Keratinocyte (primary cell): Measurements from ENCODE around the gene CCDC116. TPM values are rescaled to one million over a fixed set of nuclear protein-coding genes. Genes with fewer than 3 reads are reported as not detected.

Experiments
- DNase-seq: peaks from one replicate; pipeline ENCODE4 v3.0.0-alpha.2; 2011; ENCODE audit warnings: low read depth, missing footprints, low spot score
- FAIRE-seq: peaks from 2 replicates; lab custom pipeline; 2011; peaks lifted over from hg19 to GRCh38; lab: Jason Lieb, UNC
- H2AFZ ChIP-seq: 2 replicates; pipeline ENCODE4 v1.6.0; 2012; ENCODE audit warnings: low read length, control low read depth, inconsistent platforms; ENCODE audit not compliant: control insufficient read depth
- H3K27ac ChIP-seq: 2 replicates; pipeline ENCODE4 v1.5.1; 2011; ENCODE audit warnings: low read length; ENCODE audit not compliant: control insufficient read depth, insufficient read depth
- H3K27me3 ChIP-seq: 3 replicates; pipeline ENCODE4 v1.6.0; 2011; ENCODE audit warnings: low read length; ENCODE audit not compliant: control insufficient read depth, insufficient read depth; ENCODE audit errors: extremely low read depth
- H3K36me3 ChIP-seq, 2 experiments: 2 replicates in 1 of 2; 3 replicates in 1 of 2; pipeline ENCODE4 v1.5.1; 2011; ENCODE audit warnings: low read length in 2 of 2, mild to moderate bottlenecking in 1 of 2; ENCODE audit not compliant: control insufficient read depth in 2 of 2, insufficient read depth in 2 of 2; ENCODE audit errors: extremely low read depth in 1 of 2
- H3K4me1 ChIP-seq: 3 replicates; pipeline ENCODE4 v1.5.1; 2011; ENCODE audit warnings: low read length; ENCODE audit not compliant: control insufficient read depth, insufficient read depth; ENCODE audit errors: extremely low read depth
- H3K4me2 ChIP-seq: 3 replicates; pipeline ENCODE4 v1.6.0; 2011; ENCODE audit warnings: low read depth, low read length; ENCODE audit not compliant: control insufficient read depth, insufficient read depth; ENCODE audit errors: extremely low read depth
- H3K4me3 ChIP-seq, 3 experiments: fragments of 200-600 bp in 1 of 3; sonication (generic) in 1 of 3; 2 replicates in 2 of 3; 3 replicates in 1 of 3; pipeline ENCODE4 v1.5.1; 2011 to 2016; ENCODE audit warnings: low read length in 3 of 3, mild to moderate bottlenecking in 3 of 3, control low read depth in 2 of 3, inconsistent platforms in 1 of 3, low read depth in 1 of 3, mixed read lengths in 1 of 3, mixed run types in 1 of 3, moderate library complexity in 1 of 3; ENCODE audit not compliant: control insufficient read depth in 2 of 3, insufficient read depth in 2 of 3; ENCODE audit errors: extremely low read depth in 1 of 3
- H3K79me2 ChIP-seq: 2 replicates; pipeline ENCODE4 v1.6.0; 2012; ENCODE audit warnings: low read length; ENCODE audit not compliant: control insufficient read depth, insufficient read depth
- H3K9ac ChIP-seq: 3 replicates; pipeline ENCODE4 v1.6.0; 2011; ENCODE audit warnings: low read length; ENCODE audit not compliant: control insufficient read depth, insufficient read depth; ENCODE audit errors: extremely low read depth
- H3K9me1 ChIP-seq: 3 replicates; pipeline ENCODE4 v1.6.0; 2011; ENCODE audit warnings: low read length; ENCODE audit not compliant: control insufficient read depth, insufficient read depth; ENCODE audit errors: extremely low read depth
- H3K9me3 ChIP-seq: 2 replicates; pipeline ENCODE4 v1.5.1; 2012; ENCODE audit warnings: low read depth, low read length; ENCODE audit not compliant: control insufficient read depth
- H4K20me1 ChIP-seq: 3 replicates; pipeline ENCODE4 v1.6.0; 2011; ENCODE audit warnings: low read length; ENCODE audit not compliant: control insufficient read depth, insufficient read depth; ENCODE audit errors: extremely low read depth
- EZH2 ChIP-seq: IDR thresholded peaks from one replicate; pipeline ENCODE4 v1.6.1; 2012; ENCODE audit warnings: inconsistent platforms, mild to moderate bottlenecking, low read length, moderate library complexity
- dilution Hi-C: fragments of 300-500 bp; cut with MboI; formaldehyde crosslinking; loops from one replicate; pipeline ENCODE4 v1.7.0; 2020; ENCODE audit warnings: low sequenced_read_pairs; ENCODE audit not compliant: extremely low pct_ligation_motif_present
- polyA plus RNA-seq, 5 experiments: library from polyadenylated mRNA; depleted of rRNA in 3 of 5; stranded (reverse) in 3 of 5; stranded (forward) in 1 of 5; unstranded in 1 of 5; fragments of >200 nt; gene quantifications; 1 replicate in 1 of 5; 2 replicates in 3 of 5; 3 replicates in 1 of 5; pipeline versions ENCODE4 v1.2.1 to v1.2.3, GENCODE V29; 2011 to 2012; ENCODE audit warnings: missing spikeins in 2 of 5, low read depth in 1 of 5, low replicate concordance in 1 of 5
- TF ChIP-seq, protein P1 (sequence below), 3 experiments: IDR thresholded peaks in 1 of 3; conservative IDR thresholded peaks in 1 of 3; optimal IDR thresholded peaks in 1 of 3; 2 replicates in 2 of 3; 3 replicates in 1 of 3; pipeline versions ENCODE3 to v1.5.1; 2011; ENCODE audit warnings: low read length in 3 of 3, mild to moderate bottlenecking in 3 of 3, moderate library complexity in 2 of 3, control low read depth in 1 of 3, inconsistent platforms in 1 of 3; ENCODE audit not compliant: insufficient read depth in 2 of 3; ENCODE audit errors: extremely low read depth in 1 of 3

The CCDC116 gene
- polyA plus RNA-seq, 1 donor (not counting 4 experiments of a cell fraction or from before 2014, with no cell fraction given) = 0.03 TPM

DNA sequence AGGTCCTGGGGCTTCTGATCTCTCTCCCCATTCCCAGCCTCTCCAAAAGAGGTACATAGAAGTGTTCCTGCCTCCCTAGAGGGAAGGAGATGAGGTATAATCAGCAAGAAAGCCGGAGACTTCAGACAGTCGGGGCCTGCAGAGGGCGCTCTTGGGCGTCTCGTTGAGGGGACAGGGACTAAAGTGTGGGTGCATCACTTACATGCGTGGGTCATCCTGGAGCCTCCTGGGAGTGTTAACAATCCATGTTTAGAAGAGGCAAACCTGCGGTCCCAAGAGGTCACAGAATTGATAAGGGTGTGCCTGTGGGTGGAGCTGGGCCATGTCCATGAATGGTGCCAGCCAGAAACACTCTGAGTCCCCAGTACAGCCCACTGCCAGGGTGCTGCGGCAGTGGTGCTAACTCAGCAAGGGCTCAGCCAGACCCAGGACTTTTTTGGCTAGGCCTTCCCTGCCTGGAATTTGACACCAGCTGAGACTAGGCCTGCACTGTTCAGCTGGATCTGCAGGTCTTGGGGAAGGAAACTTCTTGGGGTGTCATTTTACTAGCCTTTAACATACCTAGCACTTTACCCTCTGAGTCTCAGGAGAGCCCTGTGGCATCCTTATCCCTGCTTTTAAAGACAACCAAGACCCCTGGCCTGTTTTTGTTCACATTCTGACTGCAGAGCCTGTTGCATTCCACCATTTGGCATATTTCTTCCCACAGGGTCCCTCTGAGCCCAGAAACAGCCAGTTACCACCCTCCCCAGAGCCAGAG, 8.3 kb upstream of the CCDC116 start:
- no peaks in the 10 kb centered on the region for H3K9me3 ChIP-seq
- TF ChIP-seq, protein P1, sequence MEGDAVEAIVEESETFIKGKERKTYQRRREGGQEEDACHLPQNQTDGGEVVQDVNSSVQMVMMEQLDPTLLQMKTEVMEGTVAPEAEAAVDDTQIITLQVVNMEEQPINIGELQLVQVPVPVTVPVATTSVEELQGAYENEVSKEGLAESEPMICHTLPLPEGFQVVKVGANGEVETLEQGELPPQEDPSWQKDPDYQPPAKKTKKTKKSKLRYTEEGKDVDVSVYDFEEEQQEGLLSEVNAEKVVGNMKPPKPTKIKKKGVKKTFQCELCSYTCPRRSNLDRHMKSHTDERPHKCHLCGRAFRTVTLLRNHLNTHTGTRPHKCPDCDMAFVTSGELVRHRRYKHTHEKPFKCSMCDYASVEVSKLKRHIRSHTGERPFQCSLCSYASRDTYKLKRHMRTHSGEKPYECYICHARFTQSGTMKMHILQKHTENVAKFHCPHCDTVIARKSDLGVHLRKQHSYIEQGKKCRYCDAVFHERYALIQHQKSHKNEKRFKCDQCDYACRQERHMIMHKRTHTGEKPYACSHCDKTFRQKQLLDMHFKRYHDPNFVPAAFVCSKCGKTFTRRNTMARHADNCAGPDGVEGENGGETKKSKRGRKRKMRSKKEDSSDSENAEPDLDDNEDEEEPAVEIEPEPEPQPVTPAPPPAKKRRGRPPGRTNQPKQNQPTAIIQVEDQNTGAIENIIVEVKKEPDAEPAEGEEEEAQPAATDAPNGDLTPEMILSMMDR (optimal IDR thresholded peaks at IDR 0.05 in 1 of 3, IDR thresholded peaks at IDR 0.05 in 1 of 3, conservative IDR thresholded peaks at IDR 0.05 in 1 of 3; ENCODE audit: extremely low read depth in 1 of 3, insufficient read depth in 2 of 3, low read length in 3 of 3) = peak; percentile 73 to 82 (median 76)
- no peak for TF ChIP-seq EZH2
- H3K9me1 ChIP-seq = peaks cover 5% of the 10 kb centered on the region
- no peak overlapping the region for H3K27ac ChIP-seq
- peaks cover 62% of the 10 kb centered on the region for H3K79me2 ChIP-seq
- dilution Hi-C loops = no loop called here
- peaks cover 11 to 31% of the 10 kb centered on the region in 2 experiments for H3K36me3 ChIP-seq
- H3K4me2 ChIP-seq = no peak overlapping the region
- no peak overlapping the region for H3K4me3 ChIP-seq
- peaks cover 24% of the 10 kb centered on the region for H4K20me1 ChIP-seq
- peaks cover 14% of the 10 kb centered on the region for H3K4me1 ChIP-seq
- no peak overlapping the region for H2AFZ ChIP-seq
- DNase-seq (no peak), FAIRE-seq (no peak)
- no peaks in the 10 kb centered on the region for H3K27me3 ChIP-seq
- H3K9ac ChIP-seq = no peak overlapping the region

DNA sequence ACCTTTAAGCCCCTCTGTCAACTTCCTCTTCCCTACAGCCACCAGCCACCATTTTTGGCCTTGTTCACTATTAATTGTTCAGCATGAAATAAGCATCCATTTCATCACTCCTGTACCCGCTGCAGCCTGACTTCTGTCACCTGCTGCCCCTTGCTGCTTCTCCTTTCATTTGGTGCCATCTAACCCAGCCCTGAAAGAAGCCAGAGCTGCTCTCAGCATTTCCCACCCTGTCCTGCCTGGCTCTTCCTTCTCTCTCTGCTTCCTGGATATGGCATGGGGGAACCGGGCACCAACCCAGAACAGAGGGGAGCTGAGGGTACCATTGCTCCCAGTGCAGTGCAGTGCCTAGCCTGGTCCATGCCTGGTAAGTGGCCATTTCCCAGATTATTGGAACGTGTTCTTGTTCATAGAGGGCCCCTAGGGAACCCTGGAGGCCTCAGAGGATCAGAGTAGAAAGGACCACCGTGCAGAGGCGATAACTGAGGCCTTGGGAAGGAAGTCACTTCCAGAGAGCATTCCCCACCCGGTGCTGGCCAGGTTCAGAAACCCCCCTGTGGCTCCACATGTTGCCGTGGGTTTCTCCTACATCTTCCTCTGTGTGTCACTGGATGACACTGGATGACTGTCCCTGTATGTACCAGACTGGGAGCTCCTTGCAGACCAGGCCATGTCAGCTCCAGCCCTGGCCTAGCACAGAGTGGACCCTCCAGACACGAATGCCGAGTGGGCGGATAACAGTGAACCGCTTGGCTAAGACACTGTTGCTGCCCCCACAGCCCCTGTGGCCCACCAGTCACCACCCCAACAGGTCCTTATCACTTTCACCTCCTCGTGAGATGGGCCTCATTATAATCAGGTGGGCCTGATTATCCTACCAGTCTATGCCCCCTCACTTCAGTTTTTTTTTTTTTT, 7.4 kb upstream of the CCDC116 start:
- DNase-seq = no peak
- H3K9me1 ChIP-seq = peaks cover 5% of the 10 kb centered on the region
- no peaks in the 10 kb centered on the region for H3K9me3 ChIP-seq
- peaks cover 24% of the 10 kb centered on the region for H4K20me1 ChIP-seq
- H3K4me1 ChIP-seq = peaks cover 14% of the 10 kb centered on the region
- no peak overlapping the region for H3K9ac ChIP-seq
- H3K4me3 ChIP-seq = no peak overlapping the region
- H2AFZ ChIP-seq = no peak overlapping the region
- FAIRE-seq = no peak
- TF ChIP-seq, protein P1 (optimal IDR thresholded peaks at IDR 0.05 in 1 of 3, IDR thresholded peaks at IDR 0.05 in 1 of 3, conservative IDR thresholded peaks at IDR 0.05 in 1 of 3; ENCODE audit: extremely low read depth in 1 of 3, insufficient read depth in 2 of 3, low read length in 3 of 3) = no peak
- TF ChIP-seq EZH2 = no peak
- no peaks in the 10 kb centered on the region for H3K27me3 ChIP-seq
- peaks cover 59% of the 10 kb centered on the region for H3K79me2 ChIP-seq
- no peak overlapping the region for H3K4me2 ChIP-seq
- dilution Hi-C loops = no loop called here
- no peak overlapping the region for H3K27ac ChIP-seq
- peaks cover 11 to 26% of the 10 kb centered on the region in 2 experiments for H3K36me3 ChIP-seq
